HG03439 (cell line): ENCODE measurements around the gene UBE2E2.

Source experiments
- ATAC-seq: cut with Tn5 transposase; IDR thresholded peaks from one replicate; pipeline ENCODE4 v1.9.1; 2021; ENCODE audit warnings: mild to moderate bottlenecking, moderate library complexity; ENCODE audit not compliant: unreplicated experiment

UBE2E2 gene

DNA sequence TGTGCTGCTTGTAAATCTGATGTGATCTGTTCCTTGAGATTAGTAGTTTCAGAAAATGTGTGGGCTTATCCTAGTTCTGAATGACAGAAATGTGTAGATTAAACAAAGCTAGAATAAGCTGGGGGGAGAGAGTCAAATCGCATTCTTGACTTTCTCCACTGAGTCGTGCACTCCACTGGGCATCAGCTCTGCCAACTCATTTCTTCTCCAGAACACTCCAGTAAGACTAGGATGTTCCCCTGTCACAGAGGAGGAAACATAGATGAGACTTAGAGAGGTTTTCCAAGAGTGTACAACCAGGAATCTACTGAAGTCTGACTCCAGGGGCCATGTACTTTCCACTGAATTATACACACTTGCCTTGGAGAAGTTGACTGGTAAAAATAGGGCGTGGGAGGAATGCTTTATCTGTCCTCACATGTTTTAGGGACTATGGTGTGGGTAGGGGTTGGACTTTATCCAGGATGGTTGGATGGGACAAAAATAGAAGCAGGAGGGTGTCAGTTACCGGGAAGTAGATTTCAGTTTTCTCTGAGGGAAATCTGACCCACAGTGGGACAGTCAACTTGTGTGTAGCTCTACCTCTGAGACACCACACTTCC lies 298.2 kb downstream of the UBE2E2 start:
- ATAC-seq: no peak

DNA sequence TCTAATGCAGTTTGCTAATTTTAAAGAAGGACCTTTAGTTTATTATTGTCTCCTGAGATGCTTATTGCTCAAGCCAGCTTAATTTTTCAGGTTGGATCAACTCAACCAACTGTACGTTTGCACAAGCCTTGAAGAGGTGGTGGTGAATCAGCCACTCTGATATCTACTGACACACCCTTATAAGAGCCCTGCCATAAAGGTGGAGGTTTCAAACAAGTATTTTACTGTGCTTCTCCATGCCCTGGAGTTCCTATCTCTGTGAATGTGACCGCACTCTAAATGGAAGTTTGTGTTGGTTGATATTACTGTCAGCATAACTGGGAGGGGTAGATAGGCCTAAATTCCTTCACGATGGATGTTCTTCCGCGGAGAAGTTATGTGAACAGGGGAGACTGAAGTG lies 305.3 kb downstream of the UBE2E2 start:
- no peak for ATAC-seq

- ATAC-seq: no peak
Measured at GRCh38 chr3:23518441-23518840, 315.3 kb downstream of the UBE2E2 start.

DNA sequence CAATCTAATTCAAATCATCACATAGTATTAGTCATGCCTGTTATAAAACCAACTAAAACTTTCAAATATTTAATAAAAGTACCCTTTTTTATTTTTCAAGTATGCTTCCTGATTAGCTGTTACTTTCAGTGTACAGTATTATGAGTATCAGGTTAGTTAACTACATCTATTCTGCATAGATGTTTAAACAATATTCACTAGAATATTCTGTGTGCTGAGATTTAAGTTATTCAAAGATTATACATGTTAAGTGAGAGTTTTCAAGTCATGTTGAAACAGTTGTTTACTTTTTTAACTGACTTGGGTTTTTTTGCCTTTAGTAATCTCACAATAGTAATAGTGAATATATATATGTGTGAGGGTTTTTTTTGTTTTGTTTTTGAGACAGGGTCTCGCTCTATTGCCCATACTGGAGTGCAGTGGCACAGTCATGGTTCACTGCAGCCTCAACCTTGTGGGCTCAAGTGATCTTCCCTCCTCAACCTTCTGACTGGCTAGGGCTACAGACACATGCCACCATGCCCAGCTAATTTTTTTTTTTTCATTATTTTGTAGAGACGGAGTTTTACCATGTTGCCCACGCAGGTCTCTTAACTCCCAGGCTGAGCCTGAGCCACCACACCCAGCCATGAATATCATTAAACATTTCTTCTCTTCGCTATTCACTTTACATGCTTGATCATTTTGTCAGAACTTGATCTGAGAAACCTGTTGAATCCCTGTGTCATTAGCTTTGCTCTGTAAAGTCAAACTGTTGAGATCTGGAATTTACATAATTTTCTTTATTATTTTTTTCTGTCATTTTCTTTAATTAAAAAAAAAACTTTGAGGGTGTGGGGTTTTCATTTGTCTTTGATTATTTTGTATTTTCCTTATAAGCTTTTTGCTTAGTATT lies 316.4 kb downstream of the UBE2E2 start:
- ATAC-seq: peak; percentile 67

- ATAC-seq: no peak
Measured at GRCh38 chr3:23527326-23527725, 324.2 kb downstream of the UBE2E2 start.

DNA sequence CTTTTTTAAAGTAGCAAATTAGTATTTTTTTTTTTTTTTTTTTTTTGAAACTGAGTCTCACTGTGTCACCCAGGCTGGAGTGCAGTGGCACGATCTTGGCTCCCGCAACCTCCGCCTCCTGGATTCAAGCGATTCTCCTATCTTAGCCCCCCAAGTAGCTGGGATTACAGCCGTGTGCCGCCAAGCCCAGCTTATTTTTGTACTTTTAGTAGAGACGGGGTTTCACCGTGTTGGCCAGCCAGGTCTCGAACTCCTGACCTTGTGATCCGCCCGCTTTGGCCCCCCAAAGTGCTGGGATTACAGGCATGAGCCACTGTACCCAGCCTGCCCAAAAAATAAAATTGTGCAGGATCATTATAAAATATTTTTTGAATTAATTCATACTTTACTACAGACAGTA lies 330.5 kb downstream of the UBE2E2 start:
- no peak for ATAC-seq

GRCh38 chr3:23533996-23534395 lies 330.9 kb downstream of the UBE2E2 start:
- ATAC-seq: no peak

DNA sequence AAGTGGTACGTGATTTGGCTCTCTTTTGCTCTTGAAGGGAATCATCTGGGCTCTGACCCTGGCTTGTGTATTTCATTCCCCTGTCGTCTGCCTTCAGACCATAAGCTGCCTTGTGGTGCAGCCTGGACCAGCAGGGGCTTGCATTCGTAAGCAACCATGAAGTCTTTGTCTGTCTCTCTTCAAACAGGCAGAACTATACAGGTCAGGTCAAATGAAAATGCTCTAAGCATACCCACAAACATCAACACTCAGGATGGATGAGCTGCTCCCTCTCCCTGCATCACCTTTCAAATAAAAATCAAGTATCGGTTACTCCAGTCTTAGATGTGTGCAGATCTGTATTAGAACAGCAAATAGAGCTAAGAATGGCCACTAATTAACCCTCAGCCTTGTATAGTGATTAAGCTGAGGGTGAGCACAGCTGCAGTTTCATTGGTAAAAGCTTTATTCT lies 334.0 kb downstream of the UBE2E2 start:
- no peak for ATAC-seq

DNA sequence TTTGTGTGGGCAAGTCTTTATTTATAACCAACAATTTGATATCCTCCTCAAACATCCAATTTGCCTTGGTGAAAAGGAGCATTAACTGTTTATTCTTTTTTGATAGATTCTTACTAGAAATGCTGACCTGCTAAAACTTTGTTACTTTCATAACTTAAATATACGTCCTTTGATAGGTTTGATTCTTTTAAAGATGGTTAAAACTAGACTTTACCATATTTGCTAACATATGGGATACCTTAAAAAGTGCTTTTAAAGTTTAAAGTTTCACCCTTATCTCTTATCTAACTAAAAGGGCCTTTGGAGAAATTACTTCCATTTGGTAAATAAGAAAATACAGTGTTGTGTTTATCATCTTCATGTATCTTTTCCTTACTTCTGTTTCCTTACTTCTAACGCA lies 336.1 kb downstream of the UBE2E2 start:
- ATAC-seq: no peak

DNA sequence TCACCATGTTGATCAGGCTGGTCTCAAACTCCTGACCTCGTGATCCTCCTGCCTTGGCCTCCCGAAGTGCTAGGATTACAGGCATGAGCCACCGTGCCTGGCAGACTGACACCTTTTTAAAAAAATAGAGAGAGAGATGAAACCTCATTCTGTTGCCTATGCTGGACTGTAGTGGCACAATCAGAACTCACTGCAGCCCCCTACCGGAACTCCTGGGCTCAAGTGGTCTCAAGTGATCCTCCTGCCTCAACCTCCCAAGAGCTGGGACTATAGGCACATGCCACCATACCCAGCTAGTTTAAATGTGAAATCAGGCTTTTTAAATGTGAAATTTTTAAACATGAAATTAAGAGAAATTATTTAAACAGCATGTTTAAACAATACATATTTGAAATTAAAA lies 337.5 kb downstream of the UBE2E2 start:
- no peak for ATAC-seq

- ATAC-seq: no peak
Measured at GRCh38 chr3:23542079-23542478, 339.0 kb downstream of the UBE2E2 start.

GRCh38 chr3:23546181-23546580 lies 343.1 kb downstream of the UBE2E2 start:
- ATAC-seq: no peak

GRCh38 chr3:23547905-23548650 lies 345.0 kb downstream of the UBE2E2 start:
- ATAC-seq: no peak

- no peak for ATAC-seq
Measured at GRCh38 chr3:23548706-23549105, 345.6 kb downstream of the UBE2E2 start.

- ATAC-seq: no peak
Measured at GRCh38 chr3:23549148-23549910, 346.2 kb downstream of the UBE2E2 start.

GRCh38 chr3:23550402-23550801 lies 347.3 kb downstream of the UBE2E2 start:
- peak; percentile 96 for ATAC-seq

- no peak for ATAC-seq
Measured at GRCh38 chr3:23552506-23552905, 349.4 kb downstream of the UBE2E2 start.

DNA sequence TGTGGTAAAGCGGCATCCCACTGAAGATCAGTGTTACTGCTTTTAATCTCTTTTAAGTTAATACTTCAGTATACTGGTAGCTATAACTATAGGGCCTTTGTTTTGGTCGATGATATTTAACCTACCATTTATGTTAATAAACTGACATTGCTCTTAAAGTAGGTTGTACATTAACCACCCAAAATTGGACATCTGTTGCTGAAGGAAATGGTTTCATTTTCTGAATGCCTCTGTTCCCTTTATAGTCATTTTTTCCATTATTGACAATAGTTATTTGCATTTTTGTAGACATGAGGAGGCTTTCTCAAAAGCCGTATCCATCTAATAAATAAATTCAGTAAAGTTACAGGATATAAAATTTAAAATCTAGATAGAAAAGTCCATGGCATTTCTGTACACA lies 350.2 kb downstream of the UBE2E2 start:
- no peak for ATAC-seq

- no peak for ATAC-seq
Measured at GRCh38 chr3:23565041-23565775, 362.1 kb downstream of the UBE2E2 start.

GRCh38 chr3:23566499-23566898 lies 363.4 kb downstream of the UBE2E2 start:
- ATAC-seq: no peak
